ENCODE results near the gene RBM47.
"Not testable (repeated sequence)": the region's sequence is repeated elsewhere in the genome, so short reads cannot be mapped to it uniquely, and the experiment has no call there.

Gene RBM47

GRCh38 chr4:40564815-40565483 is 64.7 kb downstream of the RBM47 start:
- no peak for DNase-seq (ENCODE audit: low read depth)
- no peak for TF ChIP-seq CTCF (conservative IDR thresholded peaks at IDR 0.05; ENCODE audit: low read depth, low read length)
- H3K4me3 ChIP-seq (ENCODE audit: low read length), result no peak overlapping the region

DNA sequence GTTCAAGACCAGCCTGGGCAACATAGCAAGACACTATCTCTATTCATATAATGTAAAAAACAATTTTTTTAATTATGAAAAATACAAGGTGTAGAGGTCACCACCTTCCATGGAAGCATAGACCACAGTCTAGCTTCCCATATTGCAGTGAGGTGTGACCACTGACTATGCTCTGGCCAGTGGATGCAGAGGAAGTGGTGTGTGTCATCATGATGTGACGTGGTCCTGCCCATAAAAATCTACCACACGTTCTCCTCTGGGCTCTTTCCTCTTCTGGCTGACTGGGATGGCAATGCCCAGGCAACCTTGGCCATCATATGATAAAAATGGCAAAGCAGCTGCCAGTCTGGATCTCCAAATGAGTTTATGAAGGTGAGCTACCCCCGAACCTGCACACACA is 65.7 kb downstream of the RBM47 start:
- TF ChIP-seq CTCF (conservative IDR thresholded peaks at IDR 0.05; ENCODE audit: low read depth, low read length), result no peak

DNA sequence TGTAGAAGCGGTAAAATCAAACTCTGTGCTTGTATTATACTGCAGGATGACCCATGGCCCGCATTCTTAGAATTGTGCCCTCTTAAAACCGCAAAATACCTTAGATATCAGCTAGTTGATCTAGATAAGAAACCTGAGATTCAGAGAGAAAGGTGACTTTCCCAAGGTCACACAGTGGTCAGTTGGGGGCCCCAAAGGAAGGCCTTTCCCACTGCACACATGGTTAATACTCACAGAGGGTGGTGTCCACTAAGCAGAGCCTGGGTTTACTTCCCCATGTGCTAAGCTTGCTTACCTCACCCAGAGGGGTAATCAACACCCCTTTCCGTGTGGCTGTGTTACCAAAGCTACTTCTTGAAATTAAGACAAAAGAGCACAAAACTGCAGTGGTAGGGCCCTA is 66.3 kb downstream of the RBM47 start:
- no peak for DNase-seq (ENCODE audit: low read depth)
- no peak for TF ChIP-seq CTCF (conservative IDR thresholded peaks at IDR 0.05; ENCODE audit: low read depth, low read length)
- H3K4me3 ChIP-seq (ENCODE audit: low read length), result no peak overlapping the region

More for the DNA sequence above, 65.7 kb downstream of the RBM47 start:
- DNase-seq (ENCODE audit: low read depth), result no peak
- H3K4me3 ChIP-seq (ENCODE audit: low read length), result no peak overlapping the region

DNA sequence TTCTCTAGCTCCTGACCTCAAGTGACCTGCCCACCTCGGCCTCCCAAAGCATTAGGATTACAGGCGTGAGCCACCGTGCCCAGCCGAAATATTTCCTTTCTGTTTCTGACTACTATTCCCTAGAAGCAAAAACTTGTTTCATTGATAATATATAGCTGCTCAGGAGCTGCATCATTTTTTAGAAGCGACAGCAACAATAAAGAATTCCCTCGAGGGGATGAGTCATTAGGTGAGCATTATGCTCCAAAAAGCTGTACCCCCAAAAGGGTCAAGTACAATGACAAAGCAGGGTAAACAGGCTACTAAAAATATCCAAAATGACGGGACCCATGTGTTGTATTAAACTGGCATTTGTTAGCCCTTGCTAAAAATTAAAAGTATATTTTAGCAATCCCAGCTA is 67.0 kb downstream of the RBM47 start:
- no peak overlapping the region for H3K4me3 ChIP-seq (ENCODE audit: low read length)
- DNase-seq (ENCODE audit: low read depth), result no peak
- no peak for TF ChIP-seq CTCF (conservative IDR thresholded peaks at IDR 0.05; ENCODE audit: low read depth, low read length)

DNA sequence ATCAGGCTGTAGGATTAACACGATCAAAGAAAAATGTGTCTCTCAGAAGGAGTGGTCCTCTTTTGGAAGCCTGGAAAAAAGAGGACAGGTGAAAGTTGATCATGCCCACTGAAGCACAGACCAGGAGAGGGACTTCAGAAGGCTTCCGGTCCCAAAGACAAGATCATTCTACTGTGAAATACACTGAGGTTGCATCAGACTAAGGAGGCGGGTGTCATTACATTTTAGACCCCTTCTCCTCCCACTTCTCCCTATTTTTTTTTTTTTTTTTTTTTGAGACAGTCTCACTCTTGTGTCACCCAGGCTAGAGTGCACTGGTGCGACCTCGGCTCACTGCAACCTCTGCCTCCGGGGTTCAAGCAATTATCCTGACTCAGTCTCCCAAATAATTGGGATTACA is 67.5 kb downstream of the RBM47 start:
- no peak for TF ChIP-seq CTCF (conservative IDR thresholded peaks at IDR 0.05; ENCODE audit: low read depth, low read length)
- no peak overlapping the region for H3K4me3 ChIP-seq (ENCODE audit: low read length)
- DNase-seq (ENCODE audit: low read depth), result no peak

DNA sequence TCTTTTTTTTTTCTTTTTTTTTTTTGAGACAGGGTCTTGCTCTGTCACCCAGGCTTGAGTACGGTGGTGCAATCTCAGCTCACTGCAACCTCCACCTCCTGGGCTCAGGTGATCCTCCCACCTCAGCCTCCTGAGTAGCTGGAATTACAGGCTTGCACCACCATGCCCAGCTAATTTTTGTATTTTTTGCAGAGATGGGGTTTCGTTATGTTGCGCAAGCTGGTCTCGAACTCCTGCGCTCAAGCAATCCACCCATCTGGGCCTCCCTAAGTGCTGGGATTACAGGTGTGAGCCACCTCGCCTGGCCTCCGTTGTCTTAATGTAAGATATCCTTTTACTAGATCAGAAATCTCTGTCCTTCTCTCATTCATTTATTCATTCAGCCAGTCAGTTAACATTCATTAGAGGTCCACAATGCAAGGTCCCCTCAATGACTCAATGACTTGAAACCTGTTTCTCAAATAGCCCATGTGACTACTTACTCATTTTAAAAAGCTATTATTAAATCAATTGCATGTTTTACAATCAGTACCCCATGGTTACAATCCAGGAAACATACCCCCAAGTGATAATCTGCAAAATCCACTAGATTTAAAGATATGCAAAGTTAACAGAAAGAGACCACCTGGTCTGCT is 68.0 kb downstream of the RBM47 start:
- DNase-seq (ENCODE audit: low read depth); H3K4me3 ChIP-seq (ENCODE audit: low read length): not testable (repeated sequence)

DNA sequence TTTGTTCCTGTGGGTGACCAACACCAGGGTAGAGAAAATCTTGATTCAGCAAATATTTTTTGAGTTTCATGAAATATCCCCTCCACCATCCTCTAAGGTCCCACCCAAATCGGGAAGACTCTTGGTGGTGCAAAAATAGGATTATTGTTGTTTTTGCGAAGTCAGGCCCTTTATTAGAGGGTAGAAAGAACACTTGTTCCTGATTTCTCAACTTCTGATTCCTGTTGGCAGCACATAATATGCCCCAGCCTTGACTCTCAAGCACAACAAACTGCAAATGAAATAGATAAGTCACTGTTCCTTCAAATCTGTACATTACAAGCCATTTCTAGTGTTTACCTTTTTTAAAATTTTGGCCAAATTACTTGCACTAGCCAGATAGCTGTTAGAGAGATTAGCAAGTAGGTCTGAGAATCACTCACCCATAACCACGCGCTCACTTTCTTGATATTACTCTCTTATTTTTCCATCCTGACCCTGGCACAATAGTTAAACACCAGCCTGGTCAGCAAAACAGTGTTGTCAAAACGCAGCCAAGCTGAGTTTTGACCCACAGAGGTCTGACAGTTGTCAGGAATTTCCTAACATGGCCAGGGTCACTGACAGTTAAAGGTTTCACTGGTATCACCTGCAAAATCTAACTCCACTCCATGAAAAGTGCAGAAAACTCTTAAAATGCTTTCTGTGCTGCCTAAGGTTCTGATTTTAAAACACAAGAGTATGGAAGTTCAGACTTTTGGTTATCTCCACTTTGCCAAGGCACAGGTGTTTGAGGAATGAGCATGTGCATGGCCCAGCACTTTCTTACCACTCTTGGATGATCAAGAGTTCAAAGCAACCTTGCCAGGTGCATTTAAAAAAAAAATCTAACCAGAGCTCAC is 69.8 kb downstream of the RBM47 start:
- DNase-seq (ENCODE audit: low read depth), result no peak
- TF ChIP-seq CTCF (conservative IDR thresholded peaks at IDR 0.05; ENCODE audit: low read depth, low read length), result no peak

More for the DNA sequence above, 69.8 kb downstream of the RBM47 start:
- no peak overlapping the region for H3K4me3 ChIP-seq (ENCODE audit: low read length)

All from retinal pigment epithelial cell (primary cell).